K562 (cell line): ENCODE measurements around the gene CCDC106. TPM values are rescaled to one million over a fixed set of nuclear protein-coding genes. Genes with fewer than 3 reads are reported as not detected.

ENCODE experiments used
- ETS2 ChIP-seq: IDR thresholded peaks from 2 replicates; pipeline ENCODE4 v1.6.1; 2016; ENCODE audit warnings: borderline replicate concordance, missing genetic modification characterization, mild to moderate bottlenecking, moderate library complexity, missing compliant biosample characterization; ENCODE audit not compliant: poor library complexity, severe bottlenecking
- FOXA1 ChIP-seq: fragments of 450-650 bp; IDR thresholded peaks from 2 replicates; pipeline ENCODE4 v1.6.1; 2016; ENCODE audit warnings: mild to moderate bottlenecking, borderline replicate concordance
- HCFC1 ChIP-seq: IDR thresholded peaks from 2 replicates; pipeline ENCODE4 v1.6.1; 2012; ENCODE audit warnings: low read depth, low read length, improper control_type of control experiment
- HIVEP1 ChIP-seq: fragments of 250-450 bp; sonication (Bioruptor Pico); IDR thresholded peaks from 2 replicates; pipeline ENCODE4 v1.4.0; 2020; ENCODE audit warnings: mild to moderate bottlenecking
- KAT7 ChIP-seq: sonication (generic); formaldehyde crosslinking; IDR thresholded peaks from 2 replicates; pipeline ENCODE4 v1.8.0; 2022; ENCODE audit warnings: missing genetic modification reagents, mild to moderate bottlenecking, borderline replicate concordance
- MIER1 ChIP-seq: fragments of 450-650 bp; IDR thresholded peaks from 2 replicates; pipeline ENCODE4 v1.6.1; 2016; ENCODE audit warnings: antibody characterized with exemption, mild to moderate bottlenecking, low read depth
- NKRF ChIP-seq: fragments of 450-650 bp; IDR thresholded peaks from 2 replicates; pipeline ENCODE4 v1.6.1; 2016; ENCODE audit warnings: borderline replicate concordance
- PHF20 ChIP-seq: fragments of 450-650 bp; IDR thresholded peaks from 2 replicates; pipeline ENCODE4 v1.6.1; 2018; ENCODE audit not compliant: partially characterized antibody
- PHF21A ChIP-seq: fragments of 450-650 bp; IDR thresholded peaks from 2 replicates; pipeline ENCODE4 v1.6.1; 2017; ENCODE audit warnings: low read depth, borderline replicate concordance
- PML ChIP-seq: IDR thresholded peaks from 2 replicates; pipeline ENCODE4 v1.6.1; 2012; ENCODE audit warnings: low read length, inconsistent platforms
- RBM14 ChIP-seq: fragments of 200-400 bp; formaldehyde crosslinking; IDR thresholded peaks from 2 replicates; pipeline ENCODE4 v1.6.1; 2018; ENCODE audit warnings: low read depth, mild to moderate bottlenecking, low read length, moderate library complexity, borderline replicate concordance; ENCODE audit not compliant: insufficient read depth
- SUPT5H ChIP-seq: fragments of 450-650 bp; IDR thresholded peaks from 2 replicates; pipeline ENCODE4 v1.6.1; 2016
- ZBTB40 ChIP-seq, 2 experiments: fragments of 450-650 bp in 1 of 2; sonication (generic) in 1 of 2; formaldehyde crosslinking in 1 of 2; IDR thresholded peaks; 2 replicates each; pipeline versions ENCODE4 v1.7.1 to v1.9.0; 2016 to 2022; ENCODE audit warnings: inconsistent platforms in 1 of 2, mild to moderate bottlenecking in 1 of 2, missing genetic modification reagents in 1 of 2
- ZBTB43 ChIP-seq: sonication (generic); formaldehyde crosslinking; IDR thresholded peaks from 2 replicates; pipeline ENCODE4 v1.8.0; 2023; ENCODE audit warnings: mild to moderate bottlenecking, missing genetic modification reagents
- ZNF561 ChIP-seq: fragments of 450-650 bp; formaldehyde crosslinking; conservative IDR thresholded peaks from 2 replicates; pipeline ENCODE4 v1.4.0; 2020; ENCODE audit warnings: mild to moderate bottlenecking, moderate library complexity
- ZNF583 ChIP-seq: fragments of 250-450 bp; sonication (Bioruptor Pico); IDR thresholded peaks from 2 replicates; pipeline ENCODE4 v1.4.0; 2020
- polyA plus RNA-seq, 8 experiments: library from polyadenylated mRNA; depleted of rRNA in 4 of 8; stranded (reverse) in 5 of 8; unstranded in 3 of 8; fragments of >200 nt; fragmentation: Nextera tagmentation in 2 of 8; fragmentation: Illumina TruSeq in 1 of 8; extraction: Ambion mirVana in 2 of 8; extraction: Trizol in 1 of 8; gene quantifications; 2 replicates each; pipeline versions ENCODE4 v1.2.1 to v1.2.3, GENCODE V29; 2011 to 2014; ENCODE audit warnings: inconsistent platforms in 1 of 8, missing spikeins in 1 of 8
- total RNA-seq, 7 experiments: library from RNA; depleted of rRNA in 6 of 7; stranded (reverse); fragments of >200 nt in 6 of 7; fragmentation: Illumina TruSeq in 2 of 7; extraction: Trizol in 2 of 7; gene quantifications; 2 replicates each; pipeline versions ENCODE4 v1.2.1 to v1.2.3, GENCODE V29; 2011 to 2021; ENCODE audit warnings: low replicate concordance in 1 of 7

Gene CCDC106
- total and polyA plus RNA-seq, 9 of the 15 experiments (the other 6 are each of a cell fraction or from before 2014, with no cell fraction given): 0.10 to 27.5 (median 15.0) TPM; not detected in 1

- TF ChIP-seq SUPT5H: peak; percentile 48; the same call in 1 of the 2 replicates
- peak; percentile 97 for TF ChIP-seq ZBTB40 (IDR thresholded peaks at IDR 0.05)
- no peak for TF ChIP-seq ZBTB40 (CRISPR knock-in tag; IDR thresholded peaks at IDR 0.05)
- 0 out of 2 replicates have a peak, but pooled peaks have one; percentile 63 for TF ChIP-seq KAT7 (CRISPR knock-in tag)
- TF ChIP-seq PHF20: peak; percentile 88
- no peak for TF ChIP-seq ZBTB43 (CRISPR knock-in tag)
- TF ChIP-seq RBM14: no peak
- TF ChIP-seq HCFC1: peak; percentile 84
- no peak for TF ChIP-seq ZNF561
- TF ChIP-seq ZNF583: no peak
- no peak for TF ChIP-seq PHF21A
- no peak for TF ChIP-seq HIVEP1 (CRISPR knock-in tag)
- no peak for TF ChIP-seq ETS2 (tag)
- no peak for TF ChIP-seq MIER1
- TF ChIP-seq NKRF: 0 out of 2 replicates have a peak, but pooled peaks have one; percentile 10
- TF ChIP-seq FOXA1: no peak
- peak; percentile 31; the same call in 1 of the 2 replicates for TF ChIP-seq PML
Observed at GRCh38 chr19:55599468-55599841, 48.6 kb upstream of the CCDC106 start, which contains the start of gene FIZ1 (continued).
